Sigmoid colon (tissue), 7 donors: Measurements from ENCODE around the gene ZNF627. TPM values are rescaled to one million over a fixed set of nuclear protein-coding genes. Genes with fewer than 3 reads are reported as not detected.
"Not testable (repeated sequence)": the region's sequence is repeated elsewhere in the genome, so short reads cannot be mapped to it uniquely, and the experiment has no call there.

ENCODE experiments used
- DNase-seq: peaks from one replicate; pipeline ENCODE4 v3.0.0-alpha.2; 2019
- H3K27ac ChIP-seq, 4 donors: fragments of 200-600 bp; sonication (generic); one replicate each; pipeline ENCODE4 v1.5.1; 2016 to 2019; ENCODE audit warnings: mild to moderate bottlenecking in 1 of 4
- H3K27me3 ChIP-seq, 3 donors: fragments of 200-600 bp; sonication (generic); one replicate each; pipeline ENCODE4 v1.5.1; 2019; ENCODE audit warnings: mild to moderate bottlenecking in 1 of 3
- H3K36me3 ChIP-seq, 4 donors: fragments of 200-600 bp; sonication (generic); one replicate each; pipeline ENCODE4 v1.5.1; 2016 to 2019
- H3K4me1 ChIP-seq, 4 donors: fragments of 200-600 bp; sonication (generic); one replicate each; pipeline ENCODE4 v1.5.1; 2017 to 2019
- H3K4me3 ChIP-seq, 4 donors: fragments of 200-600 bp; sonication (generic); one replicate each; pipeline ENCODE4 v1.5.1; 2017 to 2019; ENCODE audit warnings: mild to moderate bottlenecking in 2 of 4, moderate library complexity in 1 of 4
- H3K9me3 ChIP-seq, 4 donors: fragments of 200-600 bp in 3 of 4; sonication (generic) in 3 of 4; one replicate each; pipeline versions ENCODE4 v1.5.1 to v1.6.1; 2013 to 2019
- CTCF ChIP-seq, 4 experiments: fragments of 450-650 bp in 3 of 4; fragments of 200-600 bp in 1 of 4; IDR thresholded peaks; one replicate each; pipeline ENCODE4 v1.5.1; 2016 to 2019; ENCODE audit warnings: antibody characterized with exemption in 4 of 4, mild to moderate bottlenecking in 3 of 4, moderate library complexity in 2 of 4
- EP300 ChIP-seq, 4 donors: sonication (generic); formaldehyde crosslinking; IDR thresholded peaks; one replicate each; pipeline ENCODE4 v1.6.1; 2017; ENCODE audit warnings: antibody characterized with exemption in 4 of 4
- POLR2A ChIP-seq, 2 donors: fragments of 450-650 bp; IDR thresholded peaks; one replicate each; pipeline ENCODE4 v1.6.1; 2016; ENCODE audit warnings: antibody characterized with exemption in 2 of 2, mild to moderate bottlenecking in 2 of 2, moderate library complexity in 2 of 2
- POLR2AphosphoS5 ChIP-seq, 4 donors: sonication (generic); formaldehyde crosslinking; IDR thresholded peaks; one replicate each; pipeline ENCODE4 v1.6.1; 2017; ENCODE audit warnings: antibody characterized with exemption in 4 of 4
- WGBS, 2 donors: extraction: QIAGEN DNeasy Blood & Tissue Kit; methylation state at CpG; one replicate each; pipeline ENCODE4 v1.1.7; 2013; 5-methylcytosine and 5-hydroxymethylcytosine counted together
- intact Hi-C: fragments of 100-400 bp; cut with DNase I; formaldehyde crosslinking; loops from one replicate; pipeline ENCODE4 v1.15.1; 2023
- polyA plus RNA-seq, 3 donors: library from polyadenylated mRNA; stranded (reverse); fragments of 200-250 nt; gene quantifications; one replicate each; pipeline ENCODE4 v1.2.3, GENCODE V29; 2013
- total RNA-seq, 4 donors: library from RNA; depleted of rRNA; stranded (reverse); fragments of >200 nt; gene quantifications; one replicate each; pipeline ENCODE4 v1.1.0, GENCODE V29; 2016
- donor health status: healthy with polysubstance abuse.
- donor health status: Bipolar disorder and iron deficiency.
- donor health status: healthy.

Gene ZNF627
- total and polyA plus RNA-seq, 7 donors, result 6.2 to 13.8 (median 7.9) TPM

DNA sequence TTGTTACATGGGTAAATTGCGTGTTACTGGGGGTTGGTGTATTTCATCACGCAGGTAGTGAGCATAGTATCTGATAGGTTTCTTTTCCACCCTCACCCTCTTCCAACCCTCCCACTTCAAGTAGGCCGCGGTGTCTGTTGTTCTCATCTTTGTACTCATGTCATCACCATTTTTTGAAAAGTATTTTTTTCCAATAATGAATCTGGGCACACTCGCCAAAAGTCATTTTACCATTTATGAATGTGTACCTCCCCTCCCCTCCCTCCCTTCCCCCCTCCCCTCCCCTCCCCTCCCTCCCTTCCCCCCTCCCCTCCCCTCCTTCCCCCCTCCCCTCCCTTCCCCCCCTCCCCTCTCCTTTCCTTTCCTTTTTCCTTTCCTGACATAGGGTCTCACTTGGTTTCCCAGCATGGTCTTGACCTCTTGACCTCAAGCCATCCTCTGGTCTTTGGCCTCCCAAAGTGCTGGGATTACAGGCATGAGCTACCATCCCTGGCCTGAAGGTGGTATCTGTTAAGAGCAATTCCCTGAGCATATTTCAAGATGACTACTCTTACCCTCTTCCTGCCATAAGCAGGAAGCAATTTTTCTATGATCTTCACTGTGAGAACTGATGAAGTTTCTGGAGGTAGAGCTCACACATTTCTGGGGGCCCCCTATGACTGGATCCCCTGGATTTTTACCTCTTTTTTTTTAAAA, 15.7 kb downstream of the ZNF627 start:
- Histone ChIP-seq H3K4me3 (no peak overlapping the region), H3K9me3 (peaks cover 0 to 17% (median 5%) of the 10 kb centered on the region in 4 donors), H3K36me3 (peaks cover 18 to 39% (median 21%) of the 10 kb centered on the region in 4 donors), H3K27me3 (no peaks in the 10 kb centered on the region), H3K4me1 (no peaks in the 10 kb centered on the region), H3K27ac (no peak overlapping the region)
- DNase-seq, result no peak
- 95% methylated on average over 5 of the region's 5 CpGs for WGBS, 2 donors
- TF ChIP-seq POLR2A (IDR thresholded peaks at IDR 0.05) (no peak), EP300 (IDR thresholded peaks at IDR 0.05) (no peak), POLR2AphosphoS5 (IDR thresholded peaks at IDR 0.05) (no peak), CTCF (IDR thresholded peaks at IDR 0.05) (no peak)
- intact Hi-C loops, result no loop called here

GRCh38 chr19:11617180-11618062, 20.1 kb downstream of the ZNF627 start:
- Histone ChIP-seq H3K36me3 (peaks cover 24 to 70% (median 34%) of the 10 kb centered on the region in 4 donors), H3K9me3 (peaks cover 0 to 19% (median 6%) of the 10 kb centered on the region in 4 donors), H3K4me1 (no peaks in the 10 kb centered on the region), H3K27me3 (no peaks in the 10 kb centered on the region), H3K27ac (no peak overlapping the region), H3K4me3 (no peak overlapping the region)
- WGBS, 2 donors, result 98% methylated on average over 19 of the region's 19 CpGs
- TF ChIP-seq EP300 (IDR thresholded peaks at IDR 0.05) (no peak), CTCF (IDR thresholded peaks at IDR 0.05) (no peak)
- no peak for DNase-seq
- intact Hi-C loops, result no loop called here

DNA sequence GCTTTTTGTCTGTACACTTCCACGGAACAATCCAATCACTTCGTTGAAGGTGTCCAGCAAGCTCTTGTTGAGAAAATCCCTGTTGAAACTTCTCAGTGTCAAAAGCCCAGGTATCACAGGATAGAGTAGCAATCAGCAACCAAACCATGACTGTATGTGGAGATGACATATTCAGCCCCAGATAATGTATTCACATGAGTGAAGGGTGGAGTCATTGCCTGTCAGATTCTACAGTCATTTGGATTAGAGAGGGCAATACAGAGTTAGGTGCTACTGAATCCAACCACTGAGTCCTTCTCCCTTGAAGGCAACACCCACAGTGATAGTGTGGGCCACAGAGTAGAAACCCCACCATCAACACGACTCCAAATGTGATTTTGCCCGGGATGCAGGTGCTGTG, 23.3 kb downstream of the ZNF627 start:
- H3K27me3 ChIP-seq, result no peaks in the 10 kb centered on the region
- TF ChIP-seq POLR2A (IDR thresholded peaks at IDR 0.05), result no peak
- TF ChIP-seq POLR2AphosphoS5 (IDR thresholded peaks at IDR 0.05), result no peak
- TF ChIP-seq CTCF (IDR thresholded peaks at IDR 0.05), result no peak
- TF ChIP-seq EP300 (IDR thresholded peaks at IDR 0.05), result no peak
- intact Hi-C loops, result no loop called here
- 73 to 83% methylated on average over 4 of the region's 4 CpGs for WGBS, 2 donors
- peaks cover 0 to 18% (median 13%) of the 10 kb centered on the region in 4 donors for H3K4me1 ChIP-seq
- peaks cover 0 to 19% (median 6%) of the 10 kb centered on the region in 4 donors for H3K9me3 ChIP-seq
- peaks cover 24 to 55% (median 34%) of the 10 kb centered on the region in 4 donors for H3K36me3 ChIP-seq
- no peak overlapping the region for H3K4me3 ChIP-seq
- no peak overlapping the region for H3K27ac ChIP-seq
- no peak for DNase-seq

- Histone ChIP-seq H3K36me3 (peaks cover 10 to 37% (median 19%) of the 10 kb centered on the region in 4 donors), H3K4me1 (peaks cover 0 to 18% (median 13%) of the 10 kb centered on the region in 4 donors)
- H3K4me3 ChIP-seq, DNase-seq, H3K27ac ChIP-seq, H3K9me3 ChIP-seq, H3K27me3 ChIP-seq, intact Hi-C loops: not testable (repeated sequence)
- 19 to 44% methylated on average over 3 of the region's 3 CpGs for WGBS, 2 donors
These were observed 25.1 kb downstream of the ZNF627 start for GRCh38 chr19:11622401-11622800.

DNA sequence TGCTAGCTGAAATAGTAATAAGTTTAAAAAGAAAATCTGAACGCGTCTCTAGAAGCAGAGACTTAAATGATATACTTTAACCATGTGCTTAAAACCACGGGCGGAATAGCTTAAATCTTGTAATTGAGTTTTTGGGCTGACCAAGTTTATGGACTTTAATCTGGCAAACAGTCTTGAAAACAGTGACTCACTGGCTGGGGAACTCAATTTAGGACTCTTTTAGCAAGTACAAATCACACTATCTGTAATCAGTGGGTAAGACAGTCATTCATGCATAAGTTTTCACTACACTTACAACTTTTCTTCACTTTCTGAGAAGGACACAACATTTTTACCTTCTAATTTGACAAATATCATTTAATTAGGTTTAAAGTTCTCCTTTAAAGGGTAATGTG, 26.8 kb downstream of the ZNF627 start:
- intact Hi-C loops, result no loop called here
- peak overlapping the region; percentile 8 to 60 (median 31) for H3K27ac ChIP-seq
- peaks cover 3 to 20% (median 12%) of the 10 kb centered on the region in 4 donors for H3K36me3 ChIP-seq
- no peak for TF ChIP-seq POLR2A (IDR thresholded peaks at IDR 0.05)
- no peak for TF ChIP-seq EP300 (IDR thresholded peaks at IDR 0.05)
- TF ChIP-seq POLR2AphosphoS5 (IDR thresholded peaks at IDR 0.05), result no peak
- no peak for TF ChIP-seq CTCF (IDR thresholded peaks at IDR 0.05)
- H3K4me1 ChIP-seq, result peaks cover 0 to 18% (median 13%) of the 10 kb centered on the region in 4 donors
- no peaks in the 10 kb centered on the region for H3K27me3 ChIP-seq
- H3K9me3 ChIP-seq, result no peaks in the 10 kb centered on the region
- no peak for DNase-seq
- H3K4me3 ChIP-seq, result peak overlapping the region in 3 of 4 donors; percentile 36 to 47 (median 46)
- 9 to 46% methylated on average over 4 of the region's 4 CpGs for WGBS, 2 donors
